AG10803 (cell line): ENCODE data around the gene POLA1.

Source experiments
- DNase-seq: peaks from one replicate; pipeline ENCODE4 v3.0.0; 2010; ENCODE audit warnings: low read depth
- H3K4me3 ChIP-seq: 2 replicates; pipeline ENCODE4 v1.5.1; 2011; ENCODE audit warnings: mild to moderate bottlenecking, low read length, control low read depth
- TF ChIP-seq, protein P1 (sequence below): conservative IDR thresholded peaks from 2 replicates; pipeline ENCODE4 v1.5.1; 2011; ENCODE audit warnings: mild to moderate bottlenecking, low read length, control low read depth, inconsistent platforms

The POLA1 gene

DNA sequence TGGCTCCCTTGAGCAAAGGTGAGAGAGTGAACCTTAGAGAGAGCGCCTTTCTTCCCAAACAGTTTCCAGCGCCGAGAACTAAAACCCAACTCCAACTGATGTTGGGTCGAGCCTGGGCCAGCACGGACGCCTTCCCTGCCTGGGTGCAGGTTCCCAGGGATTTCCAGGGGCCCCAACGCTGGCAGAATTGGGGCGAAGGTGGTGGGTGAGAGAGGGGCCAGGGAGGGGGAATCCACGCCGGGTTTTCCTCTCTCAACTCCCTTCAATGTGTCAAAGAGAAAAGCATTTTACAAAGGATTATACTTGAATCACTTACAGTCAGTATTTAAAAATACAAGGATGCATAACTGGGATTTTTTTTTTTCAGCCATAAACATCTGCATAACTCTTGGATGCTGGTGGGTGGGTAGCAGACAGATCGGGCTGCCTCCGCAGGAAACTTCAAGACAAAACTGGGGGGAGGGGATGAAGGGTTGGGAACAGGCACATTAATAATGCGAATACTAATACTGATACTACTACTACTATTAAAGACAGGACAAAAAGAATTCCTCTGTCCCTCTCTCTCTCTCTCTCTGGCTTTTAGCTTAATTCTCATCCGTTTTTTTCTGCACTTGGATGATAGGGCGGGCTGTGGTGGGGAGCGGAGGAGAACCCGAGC is 323.4 kb downstream of the POLA1 start:
- H3K4me3 ChIP-seq, result no peak overlapping the region
- TF ChIP-seq, protein P1, sequence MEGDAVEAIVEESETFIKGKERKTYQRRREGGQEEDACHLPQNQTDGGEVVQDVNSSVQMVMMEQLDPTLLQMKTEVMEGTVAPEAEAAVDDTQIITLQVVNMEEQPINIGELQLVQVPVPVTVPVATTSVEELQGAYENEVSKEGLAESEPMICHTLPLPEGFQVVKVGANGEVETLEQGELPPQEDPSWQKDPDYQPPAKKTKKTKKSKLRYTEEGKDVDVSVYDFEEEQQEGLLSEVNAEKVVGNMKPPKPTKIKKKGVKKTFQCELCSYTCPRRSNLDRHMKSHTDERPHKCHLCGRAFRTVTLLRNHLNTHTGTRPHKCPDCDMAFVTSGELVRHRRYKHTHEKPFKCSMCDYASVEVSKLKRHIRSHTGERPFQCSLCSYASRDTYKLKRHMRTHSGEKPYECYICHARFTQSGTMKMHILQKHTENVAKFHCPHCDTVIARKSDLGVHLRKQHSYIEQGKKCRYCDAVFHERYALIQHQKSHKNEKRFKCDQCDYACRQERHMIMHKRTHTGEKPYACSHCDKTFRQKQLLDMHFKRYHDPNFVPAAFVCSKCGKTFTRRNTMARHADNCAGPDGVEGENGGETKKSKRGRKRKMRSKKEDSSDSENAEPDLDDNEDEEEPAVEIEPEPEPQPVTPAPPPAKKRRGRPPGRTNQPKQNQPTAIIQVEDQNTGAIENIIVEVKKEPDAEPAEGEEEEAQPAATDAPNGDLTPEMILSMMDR, result no peak
- no peak for DNase-seq

DNA sequence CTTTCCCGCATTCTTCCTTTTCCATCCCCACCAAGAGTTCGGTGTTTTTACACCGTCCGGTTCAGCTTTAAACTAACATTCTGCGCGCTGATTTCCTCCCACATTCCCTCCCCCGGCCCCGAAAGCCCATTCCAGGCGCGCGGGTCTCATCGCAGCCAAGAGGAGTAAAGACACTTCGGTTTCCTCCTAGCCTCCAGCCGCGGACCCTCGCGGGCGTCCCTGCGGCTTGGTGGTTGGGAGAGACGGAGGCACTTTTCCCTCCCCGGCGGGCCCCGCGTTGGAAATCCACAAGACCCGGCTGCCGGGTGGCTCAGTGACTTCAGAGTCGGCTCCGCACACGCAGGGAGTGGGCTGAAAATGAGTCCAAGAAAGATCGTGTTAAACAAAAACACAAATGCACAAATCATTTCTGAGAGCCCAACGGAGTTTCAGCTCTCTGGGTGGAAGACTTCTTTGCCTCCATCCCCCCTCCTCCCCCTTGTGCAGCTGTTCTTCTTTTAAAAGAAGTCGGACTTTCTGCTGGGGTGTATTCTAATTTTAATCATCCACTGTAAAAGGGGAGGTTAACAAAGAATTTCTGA is 324.0 kb downstream of the POLA1 start:
- TF ChIP-seq, protein P1, result no peak
- DNase-seq, result no peak
- no peak overlapping the region for H3K4me3 ChIP-seq

DNA sequence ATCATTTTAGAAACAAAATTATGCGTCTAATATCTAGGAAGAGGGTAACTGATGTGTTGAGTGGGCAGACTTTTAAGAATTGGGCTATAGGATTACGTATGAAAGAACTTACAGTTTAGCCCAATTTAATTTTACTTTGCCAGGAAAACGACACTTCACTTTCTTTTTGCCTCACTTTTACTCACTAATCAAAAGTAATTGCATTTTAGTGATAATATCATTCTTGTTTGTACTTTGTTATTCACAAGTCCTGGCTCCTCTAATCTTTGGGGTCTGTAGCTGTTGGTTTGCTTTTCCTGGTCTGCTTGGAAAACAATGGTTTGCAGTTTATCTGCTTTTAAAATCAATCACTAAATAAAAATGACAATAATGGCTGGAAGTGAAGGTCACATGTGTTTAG is 325.0 kb downstream of the POLA1 start:
- TF ChIP-seq, protein P1, result no peak
- H3K4me3 ChIP-seq, result no peak overlapping the region
- no peak for DNase-seq

DNA sequence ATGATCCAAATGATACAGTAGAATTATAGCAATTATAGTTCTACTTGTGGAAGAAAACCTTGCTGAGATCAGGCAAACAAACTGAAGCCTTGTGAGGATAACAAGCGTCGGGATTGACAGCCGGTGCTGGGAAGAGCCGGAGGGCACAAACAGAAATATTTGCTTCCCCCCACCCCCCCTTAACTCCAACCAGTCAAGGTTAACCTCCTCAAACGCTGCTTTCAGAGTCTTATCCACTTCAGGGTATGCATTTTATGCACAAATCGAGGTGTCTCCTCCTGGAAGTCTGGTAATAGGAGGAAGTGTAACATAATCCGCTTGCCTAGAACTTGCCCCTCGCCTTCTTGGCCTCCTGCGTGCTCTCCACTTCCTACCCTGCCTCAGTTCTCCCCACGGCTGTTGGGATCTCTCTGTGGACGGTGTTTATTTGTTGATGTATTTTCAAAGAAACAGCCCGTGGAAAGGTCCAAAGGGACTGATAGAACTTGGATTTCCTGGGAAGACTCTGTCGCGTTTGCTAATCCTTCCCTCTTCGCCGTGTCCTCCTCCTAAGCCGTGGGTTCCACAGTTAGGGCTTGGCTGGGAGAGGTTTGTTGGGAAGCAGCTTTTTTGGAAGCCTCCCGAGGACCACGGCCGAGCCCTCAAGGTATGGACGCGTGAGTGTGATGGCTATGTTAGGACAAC is 326.1 kb downstream of the POLA1 start:
- H3K4me3 ChIP-seq, result no peak overlapping the region
- TF ChIP-seq, protein P1, result no peak
- no peak for DNase-seq

DNA sequence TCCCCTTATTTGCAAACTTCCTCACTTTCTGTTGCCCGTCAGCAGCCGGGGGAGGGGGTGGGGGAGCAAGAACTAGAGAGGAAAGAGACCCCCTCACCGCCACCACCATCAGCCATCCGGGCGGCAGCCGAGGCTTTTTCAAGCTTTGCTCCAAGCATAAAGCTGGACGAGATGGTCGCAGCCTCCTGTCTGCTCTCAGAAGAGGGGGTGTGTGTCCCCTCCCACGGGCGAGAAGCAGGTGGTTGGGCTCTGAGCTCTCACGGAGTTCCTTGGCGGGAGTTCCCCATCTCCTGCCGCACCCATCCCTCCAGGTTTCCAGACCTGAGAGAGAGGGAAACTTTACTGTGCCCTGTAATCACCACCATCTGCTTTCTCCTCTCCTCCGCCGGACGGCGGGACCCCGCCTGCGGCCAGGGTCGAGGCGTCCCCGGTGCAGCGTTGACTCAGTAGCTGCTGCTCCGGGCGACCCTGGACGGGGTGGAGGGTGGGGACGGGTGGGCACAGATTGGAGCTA is 326.7 kb downstream of the POLA1 start:
- no peak for DNase-seq
- TF ChIP-seq, protein P1, result no peak
- no peak overlapping the region for H3K4me3 ChIP-seq

DNA sequence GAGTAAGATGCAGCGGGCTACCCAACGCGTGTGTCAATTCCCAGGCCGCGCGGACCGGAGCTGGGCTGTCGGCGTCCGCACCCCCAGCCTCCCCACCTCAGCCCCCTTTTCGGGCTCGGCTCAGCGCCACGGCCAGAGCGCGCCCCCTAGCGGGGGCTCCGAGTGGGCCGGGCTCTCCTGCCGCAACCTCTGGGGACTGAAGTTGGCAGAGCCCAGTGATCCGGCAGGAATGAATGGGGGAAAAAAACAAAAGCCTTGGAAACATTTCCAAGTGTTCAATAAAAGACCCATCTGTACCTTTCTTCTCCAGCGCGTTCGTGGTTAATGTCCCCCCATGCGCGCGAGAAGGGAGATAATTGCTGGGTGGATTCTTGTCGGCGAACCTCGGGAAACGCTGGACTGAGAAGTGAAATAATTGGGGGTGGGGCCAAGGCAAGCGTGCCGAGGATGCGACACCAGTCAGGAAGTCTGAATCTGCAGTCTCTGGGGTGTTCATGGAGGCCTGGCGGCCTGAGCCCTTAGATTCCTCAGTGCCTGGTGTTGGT is 327.3 kb downstream of the POLA1 start:
- TF ChIP-seq, protein P1, result peak; percentile 23; the same call in 1 of the 2 replicates
- DNase-seq, result no peak
- no peak overlapping the region for H3K4me3 ChIP-seq
